Smooth muscle cell (in vitro differentiated cells): ENCODE results near the gene DCANP1. TPM values are rescaled to one million over a fixed set of nuclear protein-coding genes. Genes with fewer than 3 reads are reported as not detected.

Experiments
- DNase-seq: peaks from one replicate; lab custom pipeline; 2025; ENCODE audit not compliant: unreplicated experiment; lab: John Stamatoyannopoulos, UW
- H2AFZ ChIP-seq: fragments of 200-600 bp; sonication (generic); 2 replicates; pipeline ENCODE4 v1.6.0; 2016; ENCODE audit warnings: antibody characterized with exemption, low read depth, mild to moderate bottlenecking
- H3F3A ChIP-seq: fragments of 200-600 bp; sonication (generic); 2 replicates; pipeline ENCODE4 v1.6.0; 2017; ENCODE audit warnings: antibody characterized with exemption, low read depth
- H3K27ac ChIP-seq: fragments of 200-600 bp; sonication (generic); 2 replicates; pipeline ENCODE4 v1.5.1; 2016; ENCODE audit warnings: low read depth, mild to moderate bottlenecking
- H3K27me3 ChIP-seq: fragments of 200-600 bp; sonication (generic); 2 replicates; pipeline ENCODE4 v1.6.1; 2016; ENCODE audit warnings: low read depth, mild to moderate bottlenecking
- H3K36me3 ChIP-seq: fragments of 200-600 bp; sonication (generic); 2 replicates; pipeline ENCODE4 v1.5.1; 2016; ENCODE audit warnings: low read depth
- H3K4me1 ChIP-seq: fragments of 200-600 bp; sonication (generic); 2 replicates; pipeline ENCODE4 v1.5.1; 2016; ENCODE audit warnings: low read depth
- H3K4me2 ChIP-seq: fragments of 200-600 bp; sonication (generic); 2 replicates; pipeline ENCODE4 v1.6.0; 2016; ENCODE audit warnings: mild to moderate bottlenecking
- H3K4me3 ChIP-seq: fragments of 200-600 bp; sonication (generic); 2 replicates; pipeline ENCODE4 v1.5.1; 2016; ENCODE audit warnings: mild to moderate bottlenecking
- H3K79me2 ChIP-seq: fragments of 200-600 bp; sonication (generic); 2 replicates; pipeline ENCODE4 v1.6.0; 2016; ENCODE audit warnings: low read depth, mild to moderate bottlenecking
- H3K9ac ChIP-seq: fragments of 200-600 bp; sonication (generic); 2 replicates; pipeline ENCODE4 v1.6.0; 2016; ENCODE audit warnings: low read depth
- H3K9me3 ChIP-seq: fragments of 200-600 bp; sonication (generic); replicated peaks from 2 replicates; pipeline ENCODE4 v1.5.1; 2016; ENCODE audit warnings: low read depth
- H4K20me1 ChIP-seq: fragments of 200-600 bp; sonication (generic); 2 replicates; pipeline ENCODE4 v1.6.0; 2016; ENCODE audit warnings: low read depth
- CTCF ChIP-seq: fragments of 200-600 bp; sonication (generic); IDR thresholded peaks from 2 replicates; pipeline ENCODE4 v1.5.1; 2017; ENCODE audit warnings: borderline replicate concordance, mild to moderate bottlenecking, antibody characterized with exemption; ENCODE audit not compliant: insufficient read depth, poor library complexity, severe bottlenecking
- WGBS: methylation state at CpG from one replicate; pipeline ENCODE4 v1.1.7; 2016; ENCODE audit warnings: low lambda C conversion rate; 5-methylcytosine and 5-hydroxymethylcytosine counted together
- polyA plus RNA-seq: library from polyadenylated mRNA; unstranded; fragments of >200 nt; fragmentation: Nextera tagmentation; extraction: Ambion mirVana; gene quantifications from 2 replicates; pipeline ENCODE4 v1.2.1, GENCODE V29; 2016
- total RNA-seq: library from RNA; depleted of rRNA; stranded (reverse); fragments of >200 nt; gene quantifications from 2 replicates; pipeline ENCODE4 v1.2.3, GENCODE V29; 2014

The DCANP1 gene
- total and polyA plus RNA-seq, 2 experiments from 2014 or later: not detected

- Histone ChIP-seq H2AFZ (peak overlapping the region; percentile 64), H3K27me3 (no peaks in the 10 kb centered on the region), H3K79me2 (no peaks in the 10 kb centered on the region), H3K36me3 (no peaks in the 10 kb centered on the region), H3K4me2 (no peak overlapping the region), H3K9me3 (no peaks in the 10 kb centered on the region), H3K4me3 (no peak overlapping the region), H3K9ac (no peak overlapping the region), H3K4me1 (peaks cover 21% of the 10 kb centered on the region), H3F3A (peaks cover 28% of the 10 kb centered on the region), H3K27ac (no peak overlapping the region), H4K20me1 (no peaks in the 10 kb centered on the region)
- TF ChIP-seq CTCF: no peak
- no peak for DNase-seq
- whole genome bisulfite sequencing: 35% methylated on average over 2 of the region's 2 CpGs
These were observed 21.5 kb downstream of the DCANP1 start for GRCh38 chr5:135425641-135426040.

- Histone ChIP-seq H3K9ac (no peak overlapping the region), H3K36me3 (no peaks in the 10 kb centered on the region), H3K27me3 (no peaks in the 10 kb centered on the region), H3K4me3 (no peak overlapping the region), H3F3A (peaks cover 15% of the 10 kb centered on the region), H3K4me2 (peak overlapping the region; percentile 62), H4K20me1 (no peaks in the 10 kb centered on the region), H3K27ac (peak overlapping the region; percentile 70), H3K9me3 (no peaks in the 10 kb centered on the region), H3K4me1 (peaks cover 7% of the 10 kb centered on the region), H3K79me2 (no peaks in the 10 kb centered on the region), H2AFZ (no peak overlapping the region)
- no peak for TF ChIP-seq CTCF
- 17% methylated on average over 1 of the region's 1 CpG for WGBS
- no peak for DNase-seq
These were observed 23.3 kb downstream of the DCANP1 start for GRCh38 chr5:135423846-135424168.

GRCh38 chr5:135423146-135423845 lies 23.9 kb downstream of the DCANP1 start:
- Histone ChIP-seq H3K4me3 (no peak overlapping the region), H3K9me3 (no peaks in the 10 kb centered on the region), H3K4me1 (peaks cover 7% of the 10 kb centered on the region), H2AFZ (peak overlapping the region; percentile 20), H3K4me2 (peak overlapping the region; percentile 62), H3K79me2 (no peaks in the 10 kb centered on the region), H4K20me1 (no peaks in the 10 kb centered on the region), H3K36me3 (no peaks in the 10 kb centered on the region), H3K9ac (no peak overlapping the region), H3F3A (peaks cover 10% of the 10 kb centered on the region), H3K27me3 (no peaks in the 10 kb centered on the region), H3K27ac (peak overlapping the region; percentile 70)
- no peak for TF ChIP-seq CTCF
- 45% methylated on average over 7 of the region's 7 CpGs for WGBS
- DNase-seq: no peak

GRCh38 chr5:135422419-135422818 lies 24.7 kb downstream of the DCANP1 start:
- Histone ChIP-seq H3K4me2 (no peak overlapping the region), H3K4me1 (peaks cover 7% of the 10 kb centered on the region), H3K79me2 (no peaks in the 10 kb centered on the region), H3K27ac (no peak overlapping the region), H3K4me3 (no peak overlapping the region), H3K27me3 (no peaks in the 10 kb centered on the region), H3K9me3 (no peaks in the 10 kb centered on the region), H2AFZ (no peak overlapping the region), H4K20me1 (no peaks in the 10 kb centered on the region), H3K9ac (no peak overlapping the region), H3F3A (peaks cover 6% of the 10 kb centered on the region), H3K36me3 (no peaks in the 10 kb centered on the region)
- no peak for DNase-seq
- TF ChIP-seq CTCF: no peak
